Measurements from ENCODE around the gene OLFML3. TPM values are rescaled to one million over a fixed set of nuclear protein-coding genes. Genes with fewer than 3 reads are reported as not detected.

The OLFML3 gene
- total and polyA plus RNA-seq, 2 of the 13 experiments (the other 11 are each of a cell fraction or from before 2014, with no cell fraction given), result 2.0 to 5.1 TPM

DNA sequence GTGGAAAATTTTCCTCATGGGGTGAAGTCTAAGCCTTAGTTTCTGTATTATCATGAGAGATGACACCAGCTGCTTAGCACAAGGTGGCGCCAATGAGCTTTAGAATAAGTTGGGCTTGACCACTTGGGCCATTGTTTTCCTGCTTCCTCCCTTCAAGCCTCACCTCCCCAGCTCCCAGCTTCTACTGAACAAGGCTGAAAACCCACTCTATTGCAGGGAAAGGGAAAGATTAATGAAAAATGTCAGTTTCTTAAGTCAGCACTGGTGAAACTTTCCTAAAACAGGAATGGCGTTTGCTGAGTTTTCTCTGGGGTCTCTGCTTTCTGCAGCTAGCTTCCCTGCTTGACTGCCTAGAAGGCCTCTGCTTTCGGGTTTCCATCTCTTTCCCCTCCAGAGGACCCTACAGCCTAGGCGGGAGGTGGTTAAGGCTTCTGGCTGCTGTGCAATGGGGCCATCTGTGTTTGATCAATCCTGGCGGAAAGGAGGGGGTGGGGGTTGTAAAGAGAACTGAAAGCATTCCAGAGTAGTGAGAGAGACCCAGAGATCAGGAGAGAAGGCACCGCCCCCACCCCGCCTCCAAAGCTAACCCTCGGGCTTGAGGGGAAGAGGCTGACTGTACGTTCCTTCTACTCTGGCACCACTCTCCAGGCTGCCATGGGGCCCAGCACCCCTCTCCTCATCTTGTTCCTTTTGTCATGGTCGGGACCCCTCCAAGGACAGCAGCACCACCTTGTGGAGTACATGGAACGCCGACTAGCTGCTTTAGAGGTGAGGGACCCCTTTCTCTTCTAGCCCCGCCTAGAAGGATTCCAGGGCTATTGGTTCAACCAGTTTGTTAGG, at the start of gene OLFML3 (continued):
- TF ChIP-seq, protein P1, sequence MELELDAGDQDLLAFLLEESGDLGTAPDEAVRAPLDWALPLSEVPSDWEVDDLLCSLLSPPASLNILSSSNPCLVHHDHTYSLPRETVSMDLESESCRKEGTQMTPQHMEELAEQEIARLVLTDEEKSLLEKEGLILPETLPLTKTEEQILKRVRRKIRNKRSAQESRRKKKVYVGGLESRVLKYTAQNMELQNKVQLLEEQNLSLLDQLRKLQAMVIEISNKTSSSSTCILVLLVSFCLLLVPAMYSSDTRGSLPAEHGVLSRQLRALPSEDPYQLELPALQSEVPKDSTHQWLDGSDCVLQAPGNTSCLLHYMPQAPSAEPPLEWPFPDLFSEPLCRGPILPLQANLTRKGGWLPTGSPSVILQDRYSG (CRISPR knock-in tag; IDR thresholded peaks at IDR 0.05), result no peak
- TF ChIP-seq ZBTB42 (CRISPR knock-in tag; IDR thresholded peaks at IDR 0.05) (no peak), ZKSCAN1 (IDR thresholded peaks at IDR 0.05; ENCODE audit: low read length) (no peak), HNRNPUL1 (IDR thresholded peaks at IDR 0.05; ENCODE audit: low read depth, low read length) (no peak), RBM22 (optimal IDR thresholded peaks at IDR 0.05; ENCODE audit: low read length) (peak; percentile 10), KLF16 (CRISPR knock-in tag; IDR thresholded peaks at IDR 0.05) (0 out of 4 replicates have a peak, but pooled peaks of 1 of the 2 experiments have one; percentile 17), FOXA1 (IDR thresholded peaks at IDR 0.05) (no peak), FOXA1 (CRISPR knock-in tag; IDR thresholded peaks at IDR 0.05) (no peak), POLR2A (IDR thresholded peaks at IDR 0.05; ENCODE audit: insufficient read depth in 1 of 2, low read depth in 2 of 2, low read length in 2 of 2) (0 out of 4 replicates have a peak, but pooled peaks of 1 of the 2 experiments have one; percentile 24), ZMYM3 (CRISPR knock-in tag; IDR thresholded peaks at IDR 0.05) (no peak), ELF4 (CRISPR knock-in tag; IDR thresholded peaks at IDR 0.05; ENCODE audit: borderline replicate concordance) (no peak), ELF1 (CRISPR knock-in tag; IDR thresholded peaks at IDR 0.05) (no peak), HDAC1 (CRISPR knock-in tag; IDR thresholded peaks at IDR 0.05) (no peak), ZSCAN9 (CRISPR knock-in tag; IDR thresholded peaks at IDR 0.05; ENCODE audit: borderline replicate concordance) (no peak), PITX1 (CRISPR knock-in tag; IDR thresholded peaks at IDR 0.05) (peak; percentile 29; the same call in 1 of the 2 replicates), HIVEP1 (CRISPR knock-in tag; IDR thresholded peaks at IDR 0.05) (no peak)
- TF ChIP-seq, protein P2, sequence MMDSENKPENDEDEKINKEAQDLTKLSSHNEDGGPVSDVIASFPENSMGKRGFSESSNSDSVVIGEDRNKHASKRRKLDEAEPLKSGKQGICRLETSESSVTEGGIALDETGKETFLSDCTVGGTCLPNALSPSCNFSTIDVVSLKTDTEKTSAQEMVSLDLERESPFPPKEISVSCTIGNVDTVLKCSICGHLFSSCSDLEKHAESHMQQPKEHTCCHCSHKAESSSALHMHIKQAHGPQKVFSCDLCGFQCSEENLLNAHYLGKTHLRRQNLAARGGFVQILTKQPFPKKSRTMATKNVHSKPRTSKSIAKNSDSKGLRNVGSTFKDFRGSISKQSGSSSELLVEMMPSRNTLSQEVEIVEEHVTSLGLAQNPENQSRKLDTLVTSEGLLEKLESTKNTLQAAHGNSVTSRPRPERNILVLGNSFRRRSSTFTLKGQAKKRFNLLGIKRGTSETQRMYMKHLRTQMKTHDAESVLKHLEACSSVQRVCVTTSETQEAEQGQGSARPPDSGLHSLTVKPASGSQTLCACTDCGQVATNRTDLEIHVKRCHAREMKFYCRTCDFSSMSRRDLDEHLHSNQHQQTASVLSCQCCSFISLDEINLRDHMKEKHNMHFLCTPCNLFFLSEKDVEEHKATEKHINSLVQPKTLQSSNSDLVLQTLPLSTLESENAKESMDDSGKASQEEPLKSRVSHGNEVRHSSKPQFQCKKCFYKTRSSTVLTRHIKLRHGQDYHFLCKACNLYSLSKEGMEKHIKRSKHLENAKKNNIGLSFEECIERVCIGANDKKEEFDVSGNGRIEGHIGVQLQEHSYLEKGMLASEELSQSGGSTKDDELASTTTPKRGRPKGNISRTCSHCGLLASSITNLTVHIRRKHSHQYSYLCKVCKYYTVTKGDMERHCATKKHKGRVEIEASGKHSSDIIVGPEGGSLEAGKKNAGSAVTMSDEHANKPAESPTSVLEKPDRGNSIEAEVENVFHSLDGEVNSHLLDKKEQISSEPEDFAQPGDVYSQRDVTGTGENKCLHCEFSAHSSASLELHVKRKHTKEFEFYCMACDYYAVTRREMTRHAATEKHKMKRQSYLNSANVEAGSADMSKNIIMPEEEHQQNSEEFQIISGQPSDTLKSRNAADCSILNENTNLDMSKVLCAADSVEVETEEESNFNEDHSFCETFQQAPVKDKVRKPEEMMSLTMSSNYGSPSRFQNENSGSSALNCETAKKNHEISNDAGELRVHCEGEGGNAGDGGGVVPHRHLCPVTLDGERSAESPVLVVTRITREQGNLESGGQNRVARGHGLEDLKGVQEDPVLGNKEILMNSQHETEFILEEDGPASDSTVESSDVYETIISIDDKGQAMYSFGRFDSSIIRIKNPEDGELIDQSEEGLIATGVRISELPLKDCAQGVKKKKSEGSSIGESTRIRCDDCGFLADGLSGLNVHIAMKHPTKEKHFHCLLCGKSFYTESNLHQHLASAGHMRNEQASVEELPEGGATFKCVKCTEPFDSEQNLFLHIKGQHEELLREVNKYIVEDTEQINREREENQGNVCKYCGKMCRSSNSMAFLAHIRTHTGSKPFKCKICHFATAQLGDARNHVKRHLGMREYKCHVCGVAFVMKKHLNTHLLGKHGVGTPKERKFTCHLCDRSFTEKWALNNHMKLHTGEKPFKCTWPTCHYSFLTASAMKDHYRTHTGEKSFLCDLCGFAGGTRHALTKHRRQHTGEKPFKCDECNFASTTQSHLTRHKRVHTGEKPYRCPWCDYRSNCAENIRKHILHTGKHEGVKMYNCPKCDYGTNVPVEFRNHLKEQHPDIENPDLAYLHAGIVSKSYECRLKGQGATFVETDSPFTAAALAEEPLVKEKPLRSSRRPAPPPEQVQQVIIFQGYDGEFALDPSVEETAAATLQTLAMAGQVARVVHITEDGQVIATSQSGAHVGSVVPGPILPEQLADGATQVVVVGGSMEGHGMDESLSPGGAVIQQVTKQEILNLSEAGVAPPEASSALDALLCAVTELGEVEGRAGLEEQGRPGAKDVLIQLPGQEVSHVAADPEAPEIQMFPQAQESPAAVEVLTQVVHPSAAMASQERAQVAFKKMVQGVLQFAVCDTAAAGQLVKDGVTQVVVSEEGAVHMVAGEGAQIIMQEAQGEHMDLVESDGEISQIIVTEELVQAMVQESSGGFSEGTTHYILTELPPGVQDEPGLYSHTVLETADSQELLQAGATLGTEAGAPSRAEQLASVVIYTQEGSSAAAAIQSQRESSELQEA (CRISPR knock-in tag; IDR thresholded peaks at IDR 0.05; ENCODE audit: not compliant biosample characterization), result no peak
- TF ChIP-seq, protein P3, sequence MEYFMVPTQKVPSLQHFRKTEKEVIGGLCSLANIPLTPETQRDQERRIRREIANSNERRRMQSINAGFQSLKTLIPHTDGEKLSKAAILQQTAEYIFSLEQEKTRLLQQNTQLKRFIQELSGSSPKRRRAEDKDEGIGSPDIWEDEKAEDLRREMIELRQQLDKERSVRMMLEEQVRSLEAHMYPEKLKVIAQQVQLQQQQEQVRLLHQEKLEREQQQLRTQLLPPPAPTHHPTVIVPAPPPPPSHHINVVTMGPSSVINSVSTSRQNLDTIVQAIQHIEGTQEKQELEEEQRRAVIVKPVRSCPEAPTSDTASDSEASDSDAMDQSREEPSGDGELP (IDR thresholded peaks at IDR 0.05; ENCODE audit: borderline replicate concordance, low read depth), result peak; percentile 19; the same call in 1 of the 2 replicates
- TF ChIP-seq, protein P4, sequence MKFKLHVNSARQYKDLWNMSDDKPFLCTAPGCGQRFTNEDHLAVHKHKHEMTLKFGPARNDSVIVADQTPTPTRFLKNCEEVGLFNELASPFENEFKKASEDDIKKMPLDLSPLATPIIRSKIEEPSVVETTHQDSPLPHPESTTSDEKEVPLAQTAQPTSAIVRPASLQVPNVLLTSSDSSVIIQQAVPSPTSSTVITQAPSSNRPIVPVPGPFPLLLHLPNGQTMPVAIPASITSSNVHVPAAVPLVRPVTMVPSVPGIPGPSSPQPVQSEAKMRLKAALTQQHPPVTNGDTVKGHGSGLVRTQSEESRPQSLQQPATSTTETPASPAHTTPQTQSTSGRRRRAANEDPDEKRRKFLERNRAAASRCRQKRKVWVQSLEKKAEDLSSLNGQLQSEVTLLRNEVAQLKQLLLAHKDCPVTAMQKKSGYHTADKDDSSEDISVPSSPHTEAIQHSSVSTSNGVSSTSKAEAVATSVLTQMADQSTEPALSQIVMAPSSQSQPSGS (CRISPR knock-in tag; IDR thresholded peaks at IDR 0.05), result no peak

Data from HepG2 (cell line).